OCI-LY7 (cell line): ENCODE measurements around the gene HACD1.

Source experiments
- CTCF ChIP-seq: fragments of 200-600 bp; sonication (generic); conservative IDR thresholded peaks from 2 replicates; pipeline ENCODE4 v1.5.1; 2014; ENCODE audit warnings: mild to moderate bottlenecking, antibody characterized with exemption, low read length, moderate library complexity, mixed read lengths
- EZH2phosphoT487 ChIP-seq: fragments of 200-600 bp; sonication (generic); IDR thresholded peaks from 2 replicates; pipeline ENCODE4 v1.6.1; 2018; ENCODE audit warnings: low read depth, borderline replicate concordance, mild to moderate bottlenecking, mixed run types, antibody characterized with exemption, low read length, moderate library complexity, mixed read lengths

GRCh38 chr10:17588420-17588819 is 28.8 kb downstream of the HACD1 start:
- TF ChIP-seq CTCF, result no peak
- TF ChIP-seq EZH2phosphoT487, result no peak
